HEK293 (cell line): ENCODE data around the gene BCAS3.

Source experiments
- CTCF ChIA-PET: fragments of 350-600 bp; formaldehyde crosslinking; extraction: SDS; loops from one replicate; lab custom pipeline; 2021; ENCODE audit warnings: antibody characterized with exemption; lab: Yijun Ruan, JAX
- POLR2A ChIA-PET: fragments of 300-600 bp; formaldehyde crosslinking; extraction: SDS; loops from one replicate; lab custom pipeline; 2020; ENCODE audit warnings: antibody characterized with exemption, inconsistent platforms; lab: Yijun Ruan, JAX
- H3K27ac ChIP-seq: fragments of 200-500 bp; sonication (Bioruptor generic); 2 replicates; pipeline ENCODE4 v1.5.1; 2014; ENCODE audit warnings: low read depth, low read length, control low read depth, inconsistent platforms; ENCODE audit errors: extremely low read depth
- H3K36me3 ChIP-seq, 2 experiments: fragments of 200-500 bp in 1 of 2; sonication (Bioruptor generic) in 1 of 2; 1 replicate in 1 of 2; 2 replicates in 1 of 2; pipeline ENCODE4 v1.5.1; 2014 to 2017; ENCODE audit warnings: inconsistent platforms in 2 of 2, low read length in 2 of 2; ENCODE audit not compliant: control insufficient read depth in 2 of 2, insufficient read depth in 1 of 2
- H3K4me1 ChIP-seq: fragments of 200-500 bp; sonication (Bioruptor generic); 2 replicates; pipeline ENCODE4 v1.5.1; 2014; ENCODE audit warnings: mild to moderate bottlenecking, low read length, inconsistent platforms; ENCODE audit not compliant: control insufficient read depth, insufficient read depth
- H3K4me3 ChIP-seq: 2 replicates; pipeline ENCODE4 v1.5.1; 2011; ENCODE audit warnings: low read depth, mild to moderate bottlenecking, control low read depth, low read length, moderate library complexity
- H3K9me3 ChIP-seq: fragments of 200-500 bp; sonication (Bioruptor generic); 2 replicates; pipeline ENCODE4 v1.5.1; 2014; ENCODE audit warnings: low read depth, low read length, inconsistent platforms; ENCODE audit not compliant: control insufficient read depth, insufficient read depth
- GLI4 ChIP-seq: fragments of 450-650 bp; formaldehyde crosslinking; IDR thresholded peaks from 2 replicates; pipeline ENCODE4 v1.5.1; 2016; ENCODE audit warnings: missing biosample characterization, missing genetic modification characterization
- GLIS2 ChIP-seq: fragments of 450-650 bp; formaldehyde crosslinking; IDR thresholded peaks from 2 replicates; pipeline ENCODE4 v1.5.1; 2016; ENCODE audit warnings: missing biosample characterization, missing genetic modification characterization
- HOXD13 ChIP-seq: sonication (generic); formaldehyde crosslinking; IDR thresholded peaks from 2 replicates; pipeline ENCODE4 v1.8.0; 2022; ENCODE audit warnings: missing genetic modification reagents, borderline replicate concordance
- IKZF3 ChIP-seq: fragments of 450-650 bp; IDR thresholded peaks from 2 replicates; pipeline ENCODE4 v1.5.0; 2018; ENCODE audit warnings: missing biosample characterization, mild to moderate bottlenecking, missing genetic modification characterization, moderate library complexity
- REPIN1 ChIP-seq: fragments of 450-650 bp; formaldehyde crosslinking; IDR thresholded peaks from 2 replicates; pipeline ENCODE4 v1.5.1; 2017; ENCODE audit warnings: missing biosample characterization, missing genetic modification characterization, low read depth
- ZBTB26 ChIP-seq: fragments of 450-650 bp; formaldehyde crosslinking; optimal IDR thresholded peaks from 2 replicates; pipeline ENCODE3; 2016; ENCODE audit warnings: missing biosample characterization, mild to moderate bottlenecking, missing genetic modification characterization
- ZNF112 ChIP-seq: fragments of 450-650 bp; formaldehyde crosslinking; IDR thresholded peaks from 2 replicates; pipeline ENCODE4 v1.5.0; 2017; ENCODE audit warnings: missing biosample characterization, missing genetic modification characterization
- ZNF184 ChIP-seq: fragments of 450-650 bp; IDR thresholded peaks from 2 replicates; pipeline ENCODE4 v1.5.1; 2018; ENCODE audit warnings: missing biosample characterization, mild to moderate bottlenecking, missing genetic modification characterization
- ZNF24 ChIP-seq: fragments of 450-650 bp; formaldehyde crosslinking; IDR thresholded peaks from 2 replicates; pipeline ENCODE4 v1.5.1; 2016; ENCODE audit warnings: missing biosample characterization, missing genetic modification characterization
- ZNF426 ChIP-seq: fragments of 450-650 bp; formaldehyde crosslinking; IDR thresholded peaks from 2 replicates; pipeline ENCODE4 v1.5.1; 2017; ENCODE audit warnings: missing biosample characterization, missing genetic modification characterization, mild to moderate bottlenecking, inconsistent platforms, moderate library complexity
- ZNF449 ChIP-seq: fragments of 450-650 bp; formaldehyde crosslinking; IDR thresholded peaks from 2 replicates; pipeline ENCODE4 v1.5.1; 2017; ENCODE audit warnings: missing biosample characterization, mild to moderate bottlenecking, missing genetic modification characterization, moderate library complexity
- ZNF488 ChIP-seq: fragments of 450-650 bp; formaldehyde crosslinking; IDR thresholded peaks from 2 replicates; pipeline ENCODE4 v1.5.1; 2016; ENCODE audit warnings: missing biosample characterization, missing genetic modification characterization
- ZNF664 ChIP-seq: fragments of 450-650 bp; formaldehyde crosslinking; IDR thresholded peaks from 2 replicates; pipeline ENCODE4 v1.5.1; 2016; ENCODE audit warnings: missing biosample characterization, missing genetic modification characterization
- ZNF701 ChIP-seq: fragments of 450-650 bp; formaldehyde crosslinking; IDR thresholded peaks from 2 replicates; pipeline ENCODE4 v1.5.1; 2016; ENCODE audit warnings: missing biosample characterization, missing genetic modification characterization
- ZNF707 ChIP-seq: fragments of 450-650 bp; formaldehyde crosslinking; IDR thresholded peaks from 2 replicates; pipeline ENCODE4 v1.5.1; 2016; ENCODE audit warnings: missing biosample characterization, missing genetic modification characterization
- ZNF843 ChIP-seq: fragments of 450-650 bp; formaldehyde crosslinking; IDR thresholded peaks from 2 replicates; pipeline ENCODE4 v1.5.1; 2016; ENCODE audit warnings: missing biosample characterization, missing genetic modification characterization
- ZXDB ChIP-seq: fragments of 450-650 bp; formaldehyde crosslinking; IDR thresholded peaks from 2 replicates; pipeline ENCODE4 v1.5.1; 2016; ENCODE audit warnings: missing biosample characterization, missing genetic modification characterization

The BCAS3 gene

GRCh38 chr17:61081959-61082358 is 404.3 kb downstream of the BCAS3 start:
- Histone ChIP-seq H3K27ac (no peak overlapping the region), H3K9me3 (no peaks in the 10 kb centered on the region; the same call in 1 of the 2 replicates), H3K4me1 (no peaks in the 10 kb centered on the region), H3K36me3 (peaks cover 0 to 8% of the 10 kb centered on the region in 2 experiments; a peak in 2 of 3 replicates), H3K4me3 (no peak overlapping the region)
- ChIA-PET CTCF (interaction anchor here (1.2 to 1.6 kb wide), 2 partner anchors 9 to 10 kb away, joined by 4 read pairs; no protein-coding TSS in a partner anchor), POLR2A (no interaction called here)
- TF ChIP-seq ZNF488 (tag by site-specific recombination) (no peak), ZNF664 (tag by site-specific recombination) (0 out of 2 replicates have a peak, but pooled peaks have one; percentile 12)

GRCh38 chr17:61084260-61084659 is 406.6 kb downstream of the BCAS3 start:
- H3K9me3 ChIP-seq, result no peaks in the 10 kb centered on the region; the same call in 1 of the 2 replicates
- H3K4me3 ChIP-seq, result no peak overlapping the region
- TF ChIP-seq IKZF3 (tag by site-specific recombination) (no peak), ZNF701 (tag by site-specific recombination) (no peak), ZNF449 (tag by site-specific recombination) (no peak), ZNF707 (tag by site-specific recombination) (no peak), ZXDB (no peak), REPIN1 (tag by site-specific recombination) (no peak), ZNF426 (tag by site-specific recombination) (no peak), ZNF843 (tag by site-specific recombination) (no peak), HOXD13 (no peak), GLI4 (tag by site-specific recombination) (no peak), ZNF112 (tag by site-specific recombination) (no peak), ZNF184 (tag by site-specific recombination) (no peak), GLIS2 (tag by site-specific recombination) (no peak)
- TF ChIP-seq, all 188 proteins: peak for 0
- Histone ChIP-seq H3K4me1 (no peaks in the 10 kb centered on the region), H3K36me3 (peaks cover 0 to 8% of the 10 kb centered on the region in 2 experiments; a peak in 2 of 3 replicates), H3K27ac (no peak overlapping the region)
- ChIA-PET CTCF (interaction anchor here (0.6 kb wide), 2 partner anchors 305 to 325 kb away, joined by 3 to 7 read pairs; no protein-coding TSS in a partner anchor), POLR2A (no interaction called here)

- CTCF ChIA-PET, result interaction anchor here (0.6 kb wide), 1 partner anchor 84 kb away, joined by 4 read pairs; no protein-coding TSS in a partner anchor
- POLR2A ChIA-PET, result no interaction called here
- no peak overlapping the region for H3K4me3 ChIP-seq
- H3K4me1 ChIP-seq, result no peaks in the 10 kb centered on the region
- TF ChIP-seq ZNF24 (tag by site-specific recombination) (no peak), HOXD13 (no peak), ZBTB26 (no peak)
- peaks cover 0 to 8% of the 10 kb centered on the region in 2 experiments; a peak in 2 of 3 replicates for H3K36me3 ChIP-seq
- no peak overlapping the region for H3K27ac ChIP-seq
- peaks cover 4% of the 10 kb centered on the region; the same call in 1 of the 2 replicates for H3K9me3 ChIP-seq
Observed at GRCh38 chr17:61087024-61087423, 409.4 kb downstream of the BCAS3 start.
